SK-N-SH treated with all-trans-retinoic acid at 6 μM for 48 hours (cell line): ENCODE results near the gene PCDHGA11.
"Not testable (repeated sequence)": the region's sequence is repeated elsewhere in the genome, so short reads cannot be mapped to it uniquely, and the experiment has no call there.

Experiments
- ATAC-seq: fragments of 200-7000 bp; cut with Tn5 transposase; 3 replicates; pipeline ENCODE4 v1.9.1; 2020; ENCODE audit warnings: mild to moderate bottlenecking, moderate library complexity
- ARNTL ChIP-seq: fragments of 450-650 bp; formaldehyde crosslinking; IDR thresholded peaks from 2 replicates; pipeline ENCODE4 v1.5.0; 2020; ENCODE audit warnings: low read depth, mild to moderate bottlenecking, moderate library complexity, borderline replicate concordance
- BACH2 ChIP-seq: fragments of 250-450 bp; sonication (Bioruptor Pico); IDR thresholded peaks from 2 replicates; pipeline ENCODE4 v1.9.0; 2021; ENCODE audit warnings: mild to moderate bottlenecking, borderline replicate concordance
- CREB5 ChIP-seq: fragments of 250-450 bp; sonication (Bioruptor Pico); IDR thresholded peaks from 2 replicates; pipeline ENCODE4 v1.5.1; 2020; ENCODE audit warnings: low read depth, mild to moderate bottlenecking, moderate library complexity
- CSDC2 ChIP-seq: fragments of 250-450 bp; sonication (Bioruptor Pico); IDR thresholded peaks from 2 replicates; pipeline ENCODE4 v1.5.0; 2020; ENCODE audit warnings: mild to moderate bottlenecking, moderate library complexity
- CSRNP3 ChIP-seq: fragments of 250-450 bp; sonication (Bioruptor Pico); IDR thresholded peaks from 2 replicates; pipeline ENCODE4 v1.5.1; 2021; ENCODE audit warnings: mild to moderate bottlenecking, moderate library complexity
- GLIS3 ChIP-seq: fragments of 250-450 bp; sonication (Bioruptor Pico); IDR thresholded peaks from 2 replicates; pipeline ENCODE4 v1.5.0; 2020; ENCODE audit warnings: mild to moderate bottlenecking, moderate library complexity
- ISL1 ChIP-seq: fragments of 250-450 bp; sonication (Bioruptor Pico); IDR thresholded peaks from 2 replicates; pipeline ENCODE4 v2.1.2; 2022; ENCODE audit warnings: mild to moderate bottlenecking, moderate library complexity
- OSR1 ChIP-seq: fragments of 250-450 bp; sonication (Bioruptor Pico); IDR thresholded peaks from 2 replicates; pipeline ENCODE4 v1.8.0; 2022; ENCODE audit warnings: moderate library complexity, mild to moderate bottlenecking, inconsistent platforms
- PATZ1 ChIP-seq: fragments of 250-450 bp; sonication (Bioruptor Pico); IDR thresholded peaks from 2 replicates; pipeline ENCODE4 v1.8.0; 2020; ENCODE audit warnings: mild to moderate bottlenecking, moderate library complexity, borderline replicate concordance
- POU6F1 ChIP-seq: fragments of 250-450 bp; sonication (Bioruptor Pico); IDR thresholded peaks from 2 replicates; pipeline ENCODE4 v1.8.0; 2021; ENCODE audit warnings: low read depth, mild to moderate bottlenecking, moderate library complexity, borderline replicate concordance
- PPARA ChIP-seq: fragments of 250-450 bp; sonication (Bioruptor Pico); IDR thresholded peaks from 2 replicates; pipeline ENCODE4 v1.5.0; 2020; ENCODE audit warnings: mild to moderate bottlenecking, borderline replicate concordance
- RARB ChIP-seq: fragments of 250-450 bp; sonication (Bioruptor Pico); IDR thresholded peaks from 2 replicates; pipeline ENCODE4 v1.8.0; 2021; ENCODE audit warnings: mild to moderate bottlenecking, moderate library complexity
- SNAI2 ChIP-seq: fragments of 250-450 bp; sonication (Bioruptor Pico); IDR thresholded peaks from 2 replicates; pipeline ENCODE4 v1.5.0; 2020; ENCODE audit warnings: mild to moderate bottlenecking, moderate library complexity
- TCF4 ChIP-seq: fragments of 250-450 bp; sonication (Bioruptor Pico); IDR thresholded peaks from 2 replicates; pipeline ENCODE4 v1.8.0; 2021; ENCODE audit warnings: mild to moderate bottlenecking, moderate library complexity, borderline replicate concordance
- ZC3H10 ChIP-seq: fragments of 250-450 bp; sonication (Bioruptor Pico); IDR thresholded peaks from 2 replicates; pipeline ENCODE4 v1.5.1; 2021; ENCODE audit warnings: mild to moderate bottlenecking, moderate library complexity
- ZFP3 ChIP-seq: fragments of 250-450 bp; sonication (Bioruptor Pico); IDR thresholded peaks from 2 replicates; pipeline ENCODE4 v1.5.0; 2020; ENCODE audit warnings: mild to moderate bottlenecking, moderate library complexity
- ZFP30 ChIP-seq: fragments of 450-650 bp; formaldehyde crosslinking; IDR thresholded peaks from 2 replicates; pipeline ENCODE4 v1.5.0; 2022; ENCODE audit warnings: mild to moderate bottlenecking, moderate library complexity
- ZNF565 ChIP-seq: fragments of 450-650 bp; formaldehyde crosslinking; conservative IDR thresholded peaks from 2 replicates; pipeline ENCODE4 v1.5.0; 2020; ENCODE audit warnings: low read depth, mild to moderate bottlenecking, moderate library complexity
- ZNF70 ChIP-seq: fragments of 450-650 bp; formaldehyde crosslinking; IDR thresholded peaks from 2 replicates; pipeline ENCODE4 v1.5.0; 2020; ENCODE audit warnings: mild to moderate bottlenecking, moderate library complexity
- ZNF8 ChIP-seq: fragments of 450-650 bp; formaldehyde crosslinking; IDR thresholded peaks from 2 replicates; pipeline ENCODE4 v1.5.0; 2020; ENCODE audit warnings: mild to moderate bottlenecking, moderate library complexity

The PCDHGA11 gene

GRCh38 chr5:141382469-141383294 is 38.2 kb upstream of the PCDHGA11 start, which contains the start of gene PCDHGA7:
PCDHGA7 (plus strand) TSS chr5:141382742; CDS start chr5:141382900, 158 bp downstream.
- ATAC-seq = peak; percentile 97
- TF ChIP-seq SNAI2 (no peak), GLIS3 (CRISPR knock-in tag) (no peak), CSRNP3 (no peak), PPARA (CRISPR knock-in tag) (no peak), POU6F1 (CRISPR knock-in tag) (no peak), BACH2 (CRISPR knock-in tag) (no peak), ZFP30 (CRISPR knock-in tag) (no peak), ZNF565 (CRISPR knock-in tag) (no peak), ZNF8 (CRISPR knock-in tag) (no peak), CSDC2 (CRISPR knock-in tag) (no peak), ISL1 (CRISPR knock-in tag) (no peak), ZFP3 (no peak), CREB5 (CRISPR knock-in tag) (no peak), OSR1 (CRISPR knock-in tag) (no peak), RARB (CRISPR knock-in tag) (no peak), ZC3H10 (CRISPR knock-in tag) (no peak), ARNTL (CRISPR knock-in tag) (no peak), PATZ1 (CRISPR knock-in tag) (no peak), ZNF70 (CRISPR knock-in tag) (no peak), TCF4 (CRISPR knock-in tag) (no peak)

GRCh38 chr5:141383345-141383744 is 37.5 kb upstream of the PCDHGA11 start:
- TF ChIP-seq ARNTL (CRISPR knock-in tag) = no peak
- no peak for TF ChIP-seq GLIS3 (CRISPR knock-in tag)
- no peak for TF ChIP-seq ZFP3
- no peak for TF ChIP-seq PPARA (CRISPR knock-in tag)
- no peak for TF ChIP-seq BACH2 (CRISPR knock-in tag)
- TF ChIP-seq RARB (CRISPR knock-in tag) = no peak

GRCh38 chr5:141384471-141385267 is 36.2 kb upstream of the PCDHGA11 start:
- no peak for TF ChIP-seq ZFP30 (CRISPR knock-in tag)
- ATAC-seq = no peak

More at GRCh38 chr5:141383345-141383744, 37.5 kb upstream of the PCDHGA11 start:
- no peak for ATAC-seq

GRCh38 chr5:141387557-141388311 is 33.1 kb upstream of the PCDHGA11 start, which contains the start of gene PCDHGB4:
PCDHGB4 (plus strand) TSS chr5:141387698; CDS start chr5:141387885, 187 bp downstream.
- ATAC-seq = not testable (repeated sequence)
